Gastrocnemius medialis (tissue), 4 donors: ENCODE measurements around the gene PYGB. TPM values are rescaled to one million over a fixed set of nuclear protein-coding genes. Genes with fewer than 3 reads are reported as not detected.

Experiments used
- ATAC-seq, 2 donors: fragments of 150-250 bp; one replicate each; pipeline ENCODE4 v1.9.1; 2016
- DNase-seq, 2 donors: peaks; one replicate each; pipeline ENCODE4 v3.0.0-alpha.2; 2019
- H3K27ac ChIP-seq, 4 donors: fragments of 200-600 bp; sonication (generic); 1 replicate in 1 of 4; 2 replicates in 3 of 4; pipeline ENCODE4 v1.5.1; 2016 to 2018; ENCODE audit warnings: mild to moderate bottlenecking in 2 of 4, moderate library complexity in 1 of 4
- H3K27me3 ChIP-seq, 3 donors: fragments of 200-600 bp; sonication (generic) in 2 of 3; 1 replicate in 1 of 3; 2 replicates in 2 of 3; pipeline versions ENCODE4 v1.5.1 to v1.6.0; 2016 to 2019; ENCODE audit warnings: mild to moderate bottlenecking in 1 of 3, moderate library complexity in 1 of 3
- H3K36me3 ChIP-seq, 2 donors: fragments of 200-600 bp; sonication (generic) in 1 of 2; one replicate each; pipeline ENCODE4 v1.5.1; 2017 to 2018
- H3K4me1 ChIP-seq, 2 donors: fragments of 200-600 bp; sonication (generic) in 1 of 2; one replicate each; pipeline ENCODE4 v1.5.1; 2016 to 2017; ENCODE audit warnings: mild to moderate bottlenecking in 2 of 2
- H3K4me3 ChIP-seq, 4 donors: fragments of 200-600 bp; sonication (generic) in 3 of 4; 1 replicate in 1 of 4; 2 replicates in 3 of 4; pipeline ENCODE4 v1.5.1; 2016 to 2019; ENCODE audit warnings: mild to moderate bottlenecking in 2 of 4
- H3K9me3 ChIP-seq, 3 donors: fragments of 200-600 bp; sonication (generic) in 2 of 3; 1 replicate in 1 of 3; 2 replicates in 2 of 3; pipeline ENCODE4 v1.5.1; 2016 to 2019
- CTCF ChIP-seq, 5 experiments: fragments of 450-650 bp in 3 of 5; fragments of 200-600 bp in 2 of 5; sonication (generic) in 2 of 5; IDR thresholded peaks in 4 of 5; conservative IDR thresholded peaks in 1 of 5; 1 replicate in 4 of 5; 2 replicates in 1 of 5; pipeline ENCODE4 v1.5.1; 2016 to 2019; ENCODE audit warnings: antibody characterized with exemption in 5 of 5, mild to moderate bottlenecking in 3 of 5, moderate library complexity in 3 of 5
- POLR2A ChIP-seq, 2 donors: fragments of 450-650 bp; IDR thresholded peaks; one replicate each; pipeline ENCODE4 v1.6.1; 2017; ENCODE audit warnings: antibody characterized with exemption in 2 of 2, mild to moderate bottlenecking in 2 of 2, moderate library complexity in 2 of 2
- in situ Hi-C, 4 donors: fragments of 200-750 bp; cut with MboI; loops; one replicate each; pipeline versions ENCODE4 v1.15.0 to v1.8.0; 2017; ENCODE audit warnings: low sequenced_read_pairs in 4 of 4
- intact Hi-C: fragments of 100-400 bp; cut with DNase I; formaldehyde crosslinking; loops from one replicate; pipeline ENCODE4 v1.15.1; 2023; ENCODE audit warnings: low total_unique reads
- total RNA-seq, 4 donors: library from RNA; depleted of rRNA; stranded (reverse); fragments of >200 nt; gene quantifications; one replicate each; pipeline versions ENCODE4 v1.1.0 to v1.2.3, GENCODE V29; 2016

Gene PYGB
- total RNA-seq, 4 donors from 2014 or later: 13.6 to 50.7 (median 27.0) TPM

GRCh38 chr20:25336561-25337422 lies 88.9 kb downstream of the PYGB start:
- ATAC-seq: no peak
- H3K4me1 ChIP-seq: no peaks in the 10 kb centered on the region
- no peak overlapping the region for H3K4me3 ChIP-seq
- no peaks in the 10 kb centered on the region for H3K36me3 ChIP-seq
- TF ChIP-seq POLR2A (IDR thresholded peaks at IDR 0.05): no peak
- TF ChIP-seq CTCF (IDR thresholded peaks at IDR 0.05 in 4 of 5, conservative IDR thresholded peaks at IDR 0.05 in 1 of 5): no peak
- H3K9me3 ChIP-seq: no peaks in the 10 kb centered on the region
- in situ Hi-C loops: no loop called here
- no peaks in the 10 kb centered on the region for H3K27me3 ChIP-seq
- DNase-seq: no peak
- intact Hi-C loops: no loop called here
- H3K27ac ChIP-seq: no peak overlapping the region

- ATAC-seq (no peak), DNase-seq (no peak)
- intact Hi-C loops (no loop called here), in situ Hi-C loops (no loop called here)
- Histone ChIP-seq H3K9me3 (no peaks in the 10 kb centered on the region), H3K27ac (no peak overlapping the region), H3K4me1 (no peaks in the 10 kb centered on the region), H3K36me3 (no peaks in the 10 kb centered on the region), H3K4me3 (no peak overlapping the region), H3K27me3 (no peaks in the 10 kb centered on the region)
- TF ChIP-seq CTCF (IDR thresholded peaks at IDR 0.05 in 4 of 5, conservative IDR thresholded peaks at IDR 0.05 in 1 of 5) (no peak), POLR2A (IDR thresholded peaks at IDR 0.05) (no peak)
These were observed 90.5 kb downstream of the PYGB start for GRCh38 chr20:25338112-25339023.

GRCh38 chr20:25339608-25340007 lies 91.7 kb downstream of the PYGB start:
- ATAC-seq (no peak), DNase-seq (no peak)
- Histone ChIP-seq H3K36me3 (no peaks in the 10 kb centered on the region), H3K27me3 (no peaks in the 10 kb centered on the region), H3K4me1 (peaks cover 0 to 4% of the 10 kb centered on the region in 2 donors), H3K4me3 (no peak overlapping the region), H3K9me3 (no peaks in the 10 kb centered on the region), H3K27ac (no peak overlapping the region)
- intact Hi-C loops (no loop called here), in situ Hi-C loops (no loop called here)
- TF ChIP-seq POLR2A (IDR thresholded peaks at IDR 0.05): no peak
- TF ChIP-seq CTCF (IDR thresholded peaks at IDR 0.05 in 4 of 5, conservative IDR thresholded peaks at IDR 0.05 in 1 of 5): no peak

GRCh38 chr20:25340380-25340779 lies 92.5 kb downstream of the PYGB start:
- Histone ChIP-seq H3K27me3 (no peaks in the 10 kb centered on the region), H3K9me3 (no peaks in the 10 kb centered on the region), H3K27ac (no peak overlapping the region), H3K4me3 (no peak overlapping the region), H3K4me1 (peaks cover 0 to 4% of the 10 kb centered on the region in 2 donors), H3K36me3 (no peaks in the 10 kb centered on the region)
- intact Hi-C loops (no loop called here), in situ Hi-C loops (no loop called here)
- TF ChIP-seq POLR2A (IDR thresholded peaks at IDR 0.05) (no peak), CTCF (IDR thresholded peaks at IDR 0.05 in 4 of 5, conservative IDR thresholded peaks at IDR 0.05 in 1 of 5) (no peak)
- DNase-seq (no peak), ATAC-seq (no peak)
